GM12873 (cell line): ENCODE results near the gene HVCN1.

ENCODE experiments used
- CTCF ChIP-seq: IDR thresholded peaks from 2 replicates; pipeline ENCODE4 v1.5.1; 2012; ENCODE audit warnings: low read depth, mild to moderate bottlenecking, moderate library complexity, low read length, control low read depth; ENCODE audit not compliant: insufficient read depth; ENCODE audit errors: missing control alignments

HVCN1 gene

DNA sequence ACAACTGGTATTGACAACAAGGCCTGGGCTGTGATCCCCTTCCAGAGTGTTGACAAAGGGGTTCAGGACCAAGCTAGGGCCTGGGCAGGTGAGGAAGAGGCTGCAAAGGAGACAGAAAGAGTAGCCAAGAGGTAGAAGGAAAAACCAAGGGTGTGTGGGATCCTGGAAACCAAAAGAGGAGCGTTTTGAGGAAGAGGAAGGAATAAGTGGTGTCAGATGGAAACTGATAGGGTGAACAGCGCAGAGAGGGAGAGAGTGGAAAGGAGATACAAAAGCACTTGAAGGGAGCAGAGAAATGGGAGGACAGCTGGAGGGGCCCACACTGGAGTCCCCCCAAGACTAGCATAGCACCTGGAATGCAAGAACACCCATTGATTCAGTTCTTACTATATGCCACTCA, 8.3 kb upstream of the HVCN1 start:
- TF ChIP-seq CTCF: no peak

- no peak for TF ChIP-seq CTCF
Measured at GRCh38 chr12:110696283-110696682, 7.4 kb upstream of the HVCN1 start.

DNA sequence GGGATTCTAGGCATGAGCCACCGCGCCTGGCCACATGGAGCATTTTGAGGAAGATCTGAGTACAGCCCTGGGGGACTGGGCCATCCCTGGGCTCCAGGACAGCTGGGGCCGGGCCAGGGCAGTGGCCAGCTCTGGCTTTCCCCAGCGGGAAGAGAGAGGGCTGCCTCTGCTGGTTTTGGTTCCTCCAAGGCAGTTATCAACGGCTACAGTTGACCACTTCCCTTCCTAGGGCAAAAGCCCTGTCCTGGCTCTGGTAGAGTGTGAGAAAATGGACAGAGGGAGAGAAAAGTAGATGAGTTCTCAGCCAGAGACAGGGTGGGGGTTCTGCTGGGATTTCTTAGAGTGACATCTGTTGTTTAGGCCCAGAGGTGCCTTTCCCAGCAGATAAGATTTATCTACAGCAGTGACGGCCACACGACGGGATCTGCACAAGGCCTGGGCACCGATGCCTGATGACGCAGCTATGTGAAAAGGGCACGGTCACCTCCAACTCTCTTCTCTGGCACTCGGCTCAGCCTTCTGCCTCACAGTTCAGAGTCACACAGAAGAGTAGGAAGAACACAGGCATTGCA, 5.5 kb upstream of the HVCN1 start:
- TF ChIP-seq CTCF: no peak

DNA sequence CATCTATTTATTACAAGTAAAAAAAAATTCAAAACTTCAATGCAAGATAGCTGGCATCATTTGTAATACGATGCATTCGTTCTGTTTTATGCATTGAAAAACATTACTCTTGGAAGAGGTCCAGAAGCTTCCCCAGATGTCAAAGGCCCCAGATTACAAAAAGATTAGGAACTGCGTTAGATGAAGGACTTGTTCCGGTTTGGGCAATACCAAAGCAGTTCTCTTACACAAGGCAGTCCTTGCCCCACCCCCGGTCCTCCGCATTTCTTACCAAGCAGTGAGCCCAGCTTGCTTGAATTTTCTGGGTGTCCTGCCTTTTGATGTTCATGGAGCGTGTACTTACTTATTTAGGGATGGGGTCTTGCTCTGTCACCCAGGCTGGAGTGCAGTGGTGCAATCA, 4.8 kb upstream of the HVCN1 start:
- TF ChIP-seq CTCF: no peak

DNA sequence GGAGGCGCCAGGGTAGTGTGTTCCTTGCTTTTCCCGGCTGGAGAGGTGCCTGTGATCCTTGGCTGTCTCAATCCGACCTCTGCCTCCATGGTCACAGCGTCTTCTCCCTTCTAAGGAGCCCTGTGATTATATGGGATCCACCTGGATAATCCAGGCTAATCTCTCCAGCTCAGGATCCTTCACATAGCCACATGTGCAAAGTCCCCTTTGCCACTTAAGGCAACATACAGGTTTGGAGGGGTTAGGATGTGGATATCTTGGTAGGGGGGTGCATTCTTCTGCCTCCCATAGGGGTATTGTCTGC, 1.2 kb upstream of the HVCN1 start:
- no peak for TF ChIP-seq CTCF

DNA sequence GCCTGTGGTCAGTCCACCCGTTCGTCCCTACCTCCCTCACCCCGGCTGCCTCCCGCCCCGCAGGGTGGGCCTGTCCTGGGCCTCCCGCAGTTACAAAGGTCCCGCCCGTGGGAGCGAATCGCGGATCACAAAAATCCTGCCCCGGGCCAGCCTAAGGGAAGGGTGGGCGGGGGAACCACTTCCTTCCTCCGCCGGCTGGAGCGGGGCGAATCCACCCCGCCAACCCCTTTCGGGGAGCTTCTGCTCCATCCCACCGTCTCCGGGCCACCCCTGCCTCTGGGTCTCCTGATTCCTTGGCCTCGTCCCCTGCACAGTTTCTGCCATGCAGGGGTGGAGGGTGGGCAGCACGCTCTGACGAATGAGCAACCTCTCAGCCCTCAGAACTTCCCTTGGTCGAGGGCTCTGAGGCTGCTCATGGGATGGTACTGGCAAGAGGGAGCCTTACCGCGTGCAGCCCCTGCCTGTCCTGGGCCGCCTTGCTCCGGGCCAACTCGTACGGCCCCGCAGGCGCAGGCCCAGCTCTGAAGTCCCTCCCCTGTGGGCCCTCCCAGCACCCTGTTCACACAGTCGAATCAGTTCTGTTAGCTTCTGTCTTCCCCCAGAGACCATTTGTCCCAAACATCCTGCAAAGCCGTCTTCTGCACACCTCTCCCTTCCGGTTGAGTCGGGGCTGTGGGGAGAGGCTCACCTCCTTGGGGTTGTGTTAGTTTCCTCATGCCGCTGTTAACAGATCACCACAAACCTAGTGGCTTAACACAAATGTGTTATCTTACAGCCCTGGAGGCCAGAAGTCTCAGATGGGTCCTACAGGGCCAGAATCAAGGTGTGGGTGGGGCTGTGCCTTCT, 589 bp upstream of the HVCN1 start:
- TF ChIP-seq CTCF: no peak

GRCh38 chr12:110687396-110688169, 1.3 kb downstream of the HVCN1 start:
- no peak for TF ChIP-seq CTCF
